Activated B cell treated with CpG ODN at 0.5 μM for 24 hours (primary cell): ENCODE measurements around the gene IMPDH2. TPM values are rescaled to one million over a fixed set of nuclear protein-coding genes. Genes with fewer than 3 reads are reported as not detected.
A peak's percentile ranks its signal among the peaks of the same experiment; 100 is the strongest.

Experiments
- ATAC-seq: fragments of 200-7000 bp; cut with Tn5 transposase; one replicate; pipeline ENCODE4 v1.10.0; 2021; ENCODE audit warnings: low read depth, mild to moderate bottlenecking, moderate library complexity
- CTCF ChIA-PET: fragments of 350-600 bp; sonication (Branson Sonifier 250); formaldehyde crosslinking; loops from one replicate; lab custom pipeline; 2021; ENCODE audit warnings: antibody characterized with exemption; lab: Charles Lee
- POLR2A ChIA-PET: fragments of 350-600 bp; sonication (Branson Sonifier 250); formaldehyde crosslinking; loops from one replicate; lab custom pipeline; 2021; ENCODE audit warnings: antibody characterized with exemption; lab: Charles Lee
- DNase-seq: peaks from one replicate; pipeline ENCODE4 v3.0.0; 2022
- H3K27ac Mint-ChIP-seq: one replicate; pipeline ENCODE4 v1.8.0; 2020; ENCODE audit warnings: mixed read lengths
- H3K27me3 Mint-ChIP-seq: one replicate; pipeline ENCODE4 v1.8.0; 2021; ENCODE audit warnings: mixed read lengths
- H3K36me3 Mint-ChIP-seq: one replicate; pipeline ENCODE4 v1.8.0; 2021; ENCODE audit warnings: low read depth, mixed read lengths
- H3K4me1 Mint-ChIP-seq: one replicate; pipeline ENCODE4 v1.8.0; 2021; ENCODE audit warnings: mixed read lengths
- H3K4me3 Mint-ChIP-seq: one replicate; pipeline ENCODE4 v1.8.0; 2020; ENCODE audit warnings: mild to moderate bottlenecking, mixed read lengths
- H3K9me3 Mint-ChIP-seq: one replicate; pipeline ENCODE4 v1.8.0; 2020; ENCODE audit warnings: mixed read lengths
- intact Hi-C: fragments of 100-400 bp; cut with micrococcal nuclease; formaldehyde crosslinking; loops from one replicate; pipeline ENCODE4 v1.15.1; 2024
- total RNA-seq: library from RNA; stranded (reverse); gene quantifications from 2 replicates; pipeline ENCODE4 v1.2.3, GENCODE V29; 2022
- TF ChIP-seq, protein P1 (sequence below): fragments of 200-600 bp; IDR thresholded peaks from one replicate; pipeline ENCODE4 v1.8.0; 2022; ENCODE audit warnings: antibody characterized with exemption, mild to moderate bottlenecking

IMPDH2 gene
- total RNA-seq, 1 donor from 2014 or later, result 387 TPM

DNA sequence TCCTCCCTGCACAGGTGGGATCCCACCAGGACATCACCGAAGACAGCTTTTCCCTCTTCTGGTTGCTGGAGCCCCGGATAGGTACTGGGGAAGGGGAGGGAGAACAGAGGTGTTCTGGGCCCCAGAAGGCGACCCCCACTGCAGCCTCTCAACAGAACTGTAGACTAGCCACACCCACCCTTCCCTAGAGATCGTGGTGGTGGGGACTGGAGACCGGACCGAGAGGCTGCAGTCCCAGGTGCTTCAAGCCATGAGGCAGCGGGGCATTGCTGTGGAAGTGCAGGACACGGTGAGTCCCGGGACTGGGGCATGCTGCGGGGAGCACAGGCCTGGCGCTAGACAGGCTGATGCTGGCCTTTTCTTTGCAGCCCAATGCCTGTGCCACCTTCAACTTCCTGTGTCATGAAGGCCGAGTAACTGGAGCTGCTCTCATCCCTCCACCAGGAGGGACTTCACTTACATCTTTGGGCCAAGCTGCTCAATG lies 6.5 kb downstream of the IMPDH2 start:
- peak overlapping the region; percentile 94 for H3K4me3 Mint-ChIP-seq
- no peaks in the 10 kb centered on the region for H3K9me3 Mint-ChIP-seq
- TF ChIP-seq, protein P1, sequence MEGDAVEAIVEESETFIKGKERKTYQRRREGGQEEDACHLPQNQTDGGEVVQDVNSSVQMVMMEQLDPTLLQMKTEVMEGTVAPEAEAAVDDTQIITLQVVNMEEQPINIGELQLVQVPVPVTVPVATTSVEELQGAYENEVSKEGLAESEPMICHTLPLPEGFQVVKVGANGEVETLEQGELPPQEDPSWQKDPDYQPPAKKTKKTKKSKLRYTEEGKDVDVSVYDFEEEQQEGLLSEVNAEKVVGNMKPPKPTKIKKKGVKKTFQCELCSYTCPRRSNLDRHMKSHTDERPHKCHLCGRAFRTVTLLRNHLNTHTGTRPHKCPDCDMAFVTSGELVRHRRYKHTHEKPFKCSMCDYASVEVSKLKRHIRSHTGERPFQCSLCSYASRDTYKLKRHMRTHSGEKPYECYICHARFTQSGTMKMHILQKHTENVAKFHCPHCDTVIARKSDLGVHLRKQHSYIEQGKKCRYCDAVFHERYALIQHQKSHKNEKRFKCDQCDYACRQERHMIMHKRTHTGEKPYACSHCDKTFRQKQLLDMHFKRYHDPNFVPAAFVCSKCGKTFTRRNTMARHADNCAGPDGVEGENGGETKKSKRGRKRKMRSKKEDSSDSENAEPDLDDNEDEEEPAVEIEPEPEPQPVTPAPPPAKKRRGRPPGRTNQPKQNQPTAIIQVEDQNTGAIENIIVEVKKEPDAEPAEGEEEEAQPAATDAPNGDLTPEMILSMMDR, result no peak
- POLR2A ChIA-PET, result interaction anchor here (0.5 to 14.9 kb wide), 13 partner anchors 9 to 1206 kb away, joined by 3 to 372 read pairs (median 10); partner anchors contain the start of genes P4HTM, QRICH1, USP19 and WDR6
- H3K4me1 Mint-ChIP-seq, result peaks cover 64% of the 10 kb centered on the region
- intact Hi-C loops, result loop anchor here (1.0 to 10.0 kb wide), 3 partner anchors 98 to 1272 kb away; partner anchors contain the start of genes HYAL3, IFRD2, NAA80 and PRKAR2A
- CTCF ChIA-PET, result interaction anchor here (1.0 to 3.6 kb wide), 7 partner anchors 10 to 71 kb away, joined by 3 to 30 read pairs (median 6); partner anchors contain the start of genes P4HTM, QRICH1 and WDR6
- peaks cover 54% of the 10 kb centered on the region for H3K36me3 Mint-ChIP-seq
- no peaks in the 10 kb centered on the region for H3K27me3 Mint-ChIP-seq
- ATAC-seq (no peak), DNase-seq (no peak)
- H3K27ac Mint-ChIP-seq, result peak overlapping the region; percentile 95

DNA sequence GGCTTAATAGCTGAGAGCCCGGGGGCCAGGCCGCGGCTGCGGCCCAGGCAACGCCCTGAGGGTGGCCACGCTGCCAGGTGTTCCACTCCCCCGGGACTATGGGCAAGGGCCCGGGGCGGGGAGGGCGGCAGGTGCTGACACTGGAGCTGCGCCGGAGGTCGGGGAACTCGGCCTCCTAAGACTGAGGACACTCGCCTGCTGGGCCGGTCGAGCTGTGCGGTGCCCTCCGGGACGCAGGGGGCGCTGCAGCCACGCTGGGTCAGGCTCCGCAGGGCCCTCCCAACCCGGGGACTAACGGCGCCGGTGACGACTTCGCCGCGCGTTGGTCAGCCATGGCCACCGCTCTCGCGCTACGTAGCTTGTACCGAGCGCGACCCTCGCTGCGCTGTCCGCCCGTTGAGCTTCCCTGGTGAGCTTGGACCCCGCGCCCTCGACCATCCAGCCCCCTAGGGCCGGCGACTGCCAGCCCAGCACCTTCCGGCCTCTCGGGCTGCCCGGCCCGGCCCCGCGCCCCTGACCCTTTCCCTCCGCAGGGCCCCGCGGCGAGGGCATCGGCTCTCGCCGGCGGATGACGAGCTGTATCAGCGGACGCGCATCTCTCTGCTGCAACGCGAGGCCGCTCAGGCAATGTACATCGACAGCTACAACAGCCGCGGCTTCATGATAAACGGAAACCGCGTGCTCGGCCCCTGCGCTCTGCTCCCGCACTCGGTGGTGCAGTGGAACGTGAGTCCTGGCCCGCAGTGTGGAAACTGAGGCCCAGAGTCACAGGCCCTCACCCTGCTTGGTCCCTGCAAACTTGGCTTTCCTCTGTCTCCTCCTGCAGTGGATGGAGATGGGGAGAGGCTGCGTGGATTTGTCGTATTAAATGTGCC lies 7.1 kb downstream of the IMPDH2 start, which contains the start of gene NDUFAF3:
NDUFAF3 (plus strand) TSS at position 309 of the 875 bp plus-strand sequence; CDS start at position 333, 24 bp downstream.
- H3K9me3 Mint-ChIP-seq, result no peaks in the 10 kb centered on the region
- no peaks in the 10 kb centered on the region for H3K27me3 Mint-ChIP-seq
- ChIA-PET CTCF (interaction anchor here (1.0 to 3.6 kb wide), 9 partner anchors 7 to 72 kb away, joined by 3 to 30 read pairs (median 6); partner anchors contain the start of genes IMPDH2, P4HTM, QRICH1 and WDR6), POLR2A (interaction anchor here (0.5 to 14.9 kb wide), 33 partner anchors 7 to 1207 kb away, joined by 3 to 372 read pairs (median 5); partner anchors contain the start of genes ARIH2, DAG1, IMPDH2 and IP6K2)
- intact Hi-C loops, result loop anchor here (1.0 to 10.0 kb wide), 11 partner anchors 7 to 1273 kb away; partner anchors contain the start of genes ARIH2, DAG1, HYAL3 and IFRD2
- ATAC-seq, result peak; percentile 67
- TF ChIP-seq, protein P1, result peak; percentile 39
- H3K4me3 Mint-ChIP-seq, result peak within 1 kb of the TSS; percentile 94
- peak within 1 kb of the TSS; percentile 97 for H3K27ac Mint-ChIP-seq
- DNase-seq, result peak; percentile 94
- peaks cover 49% of the 10 kb centered on the region for H3K36me3 Mint-ChIP-seq
- H3K4me1 Mint-ChIP-seq, result peaks cover 66% of the 10 kb centered on the region

DNA sequence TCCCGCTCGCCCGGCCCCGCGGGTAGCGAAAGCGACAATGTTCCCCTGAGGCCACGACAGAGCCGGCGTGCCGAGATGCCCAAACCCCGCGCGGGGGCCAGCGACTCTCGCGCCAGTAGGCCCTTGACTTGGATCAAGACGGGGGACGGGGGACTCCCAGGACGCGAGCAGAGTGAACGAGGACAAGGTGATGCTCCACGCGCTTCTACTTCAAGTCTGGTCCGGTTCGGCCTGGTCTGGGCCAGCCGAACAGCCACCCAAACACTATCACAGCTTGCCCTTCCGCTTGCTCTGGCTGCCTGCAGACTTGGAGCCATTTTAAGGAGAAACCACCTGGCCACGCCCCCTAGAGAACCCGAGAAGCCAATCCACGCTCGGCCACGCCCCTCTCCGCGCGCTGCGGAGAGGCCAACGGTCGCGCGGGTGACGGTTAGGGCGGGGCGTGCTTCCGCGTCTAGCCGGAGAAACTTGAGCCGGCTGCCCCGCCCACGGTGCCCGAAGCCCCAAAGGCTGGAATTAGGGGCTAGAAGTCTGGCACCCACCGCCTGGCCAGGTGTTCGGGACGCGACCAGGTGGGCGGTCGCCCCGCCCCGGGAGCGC lies 7.9 kb downstream of the IMPDH2 start:
- peaks cover 44% of the 10 kb centered on the region for H3K36me3 Mint-ChIP-seq
- H3K9me3 Mint-ChIP-seq, result no peaks in the 10 kb centered on the region
- H3K27ac Mint-ChIP-seq, result peak overlapping the region; percentile 97
- TF ChIP-seq, protein P1, result no peak
- ATAC-seq (peak; percentile 69), DNase-seq (peak; percentile 98)
- ChIA-PET POLR2A (interaction anchor here (0.6 to 14.9 kb wide), 30 partner anchors 8 to 919 kb away, joined by 3 to 372 read pairs (median 4); partner anchors contain the start of genes ARIH2, DAG1, IMPDH2 and IP6K2), CTCF (interaction anchor here (1.2 to 3.6 kb wide), 8 partner anchors 8 to 73 kb away, joined by 3 to 30 read pairs (median 6); partner anchors contain the start of genes IMPDH2, P4HTM, QRICH1 and WDR6)
- H3K27me3 Mint-ChIP-seq, result no peaks in the 10 kb centered on the region
- peaks cover 59% of the 10 kb centered on the region for H3K4me1 Mint-ChIP-seq
- H3K4me3 Mint-ChIP-seq, result peak overlapping the region; percentile 94
- intact Hi-C loops, result loop anchor here (1.0 to 10.0 kb wide), 10 partner anchors 8 to 1273 kb away; partner anchors contain the start of genes ARIH2, DAG1, HYAL3 and IFRD2

DNA sequence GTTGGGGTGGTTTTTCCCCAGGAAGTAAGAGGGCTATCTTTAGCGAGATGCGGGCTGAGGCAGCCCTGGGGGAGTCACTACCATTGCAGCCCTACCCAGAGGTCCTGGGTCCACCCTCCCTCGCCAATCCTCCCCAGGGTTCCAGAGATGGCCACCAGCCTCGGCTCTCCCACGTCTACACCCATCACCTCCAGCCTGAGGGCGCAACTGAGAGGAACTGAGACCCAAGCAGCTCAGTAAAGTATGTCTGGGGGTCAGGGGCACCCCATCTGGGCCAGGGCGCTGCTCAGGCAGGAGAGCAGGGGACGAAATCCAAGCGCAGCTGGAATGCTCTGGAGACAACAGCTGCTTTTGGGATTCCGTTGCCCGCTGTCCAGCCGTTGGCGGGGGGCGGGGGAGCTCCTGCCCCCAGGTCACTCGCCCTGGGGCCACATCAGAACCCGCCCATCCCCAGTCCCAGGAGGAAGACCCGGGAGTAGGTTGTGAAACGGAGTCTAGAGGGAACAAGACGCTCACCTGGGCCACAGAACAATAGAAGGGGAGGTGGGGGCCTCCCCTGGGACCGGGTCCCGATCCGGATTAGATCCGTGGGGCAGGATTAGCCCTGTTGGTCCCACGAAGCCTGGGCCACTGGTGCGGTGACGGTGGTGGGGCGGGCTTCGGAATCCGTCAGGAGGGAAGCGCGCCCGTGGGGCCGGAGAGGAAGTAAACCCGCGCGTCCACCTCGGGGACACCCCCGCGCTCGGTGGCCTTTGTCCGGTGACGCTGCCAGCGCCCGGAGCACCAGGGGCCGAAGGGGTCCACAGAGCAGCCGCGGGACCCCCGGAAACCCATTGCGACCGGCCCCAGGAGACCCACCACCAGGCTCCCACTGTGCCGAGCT lies 8.6 kb downstream of the IMPDH2 start:
- H3K4me1 Mint-ChIP-seq, result peaks cover 54% of the 10 kb centered on the region

More for the DNA sequence above, 8.6 kb downstream of the IMPDH2 start:
- Mint-ChIP-seq H3K4me3 (peak overlapping the region; percentile 94), H3K27ac (peak overlapping the region; percentile 97), H3K27me3 (no peaks in the 10 kb centered on the region), H3K36me3 (peaks cover 43% of the 10 kb centered on the region), H3K9me3 (no peaks in the 10 kb centered on the region)
- TF ChIP-seq, protein P1, result no peak
- ATAC-seq (peak; percentile 0), DNase-seq (no peak)
- CTCF ChIA-PET, result interaction anchor here (1.2 to 3.6 kb wide), 6 partner anchors 9 to 75 kb away, joined by 3 to 30 read pairs (median 6); partner anchors contain the start of genes IMPDH2 and WDR6
- POLR2A ChIA-PET, result interaction anchor here (0.6 to 14.9 kb wide), 23 partner anchors 7 to 1548 kb away, joined by 3 to 372 read pairs (median 8); partner anchors contain the start of genes ARIH2, DAG1, IMPDH2 and P4HTM
- intact Hi-C loops, result loop anchor here (1.0 to 10.0 kb wide), 10 partner anchors 9 to 1274 kb away; partner anchors contain the start of genes ARIH2, DAG1, HYAL3 and IFRD2
